Upper lobe of left lung (tissue), 4 donors: ENCODE measurements around the gene SMAD9.

Experiments
- POLR2A ChIP-seq, 4 donors: fragments of 450-650 bp; IDR thresholded peaks; one replicate each; pipeline ENCODE4 v1.5.1; 2016 to 2017; ENCODE audit warnings: antibody characterized with exemption in 4 of 4, mild to moderate bottlenecking in 2 of 4
- TF ChIP-seq, protein P1 (sequence below), 6 experiments: fragments of 450-650 bp in 4 of 6; fragments of 200-600 bp in 2 of 6; sonication (generic) in 2 of 6; IDR thresholded peaks; one replicate each; pipeline ENCODE4 v1.5.1; 2016 to 2019; ENCODE audit warnings: antibody characterized with exemption in 6 of 6

GRCh38 chr13:36907821-36908220 lies 12.2 kb downstream of the SMAD9 start:
- TF ChIP-seq, protein P1, sequence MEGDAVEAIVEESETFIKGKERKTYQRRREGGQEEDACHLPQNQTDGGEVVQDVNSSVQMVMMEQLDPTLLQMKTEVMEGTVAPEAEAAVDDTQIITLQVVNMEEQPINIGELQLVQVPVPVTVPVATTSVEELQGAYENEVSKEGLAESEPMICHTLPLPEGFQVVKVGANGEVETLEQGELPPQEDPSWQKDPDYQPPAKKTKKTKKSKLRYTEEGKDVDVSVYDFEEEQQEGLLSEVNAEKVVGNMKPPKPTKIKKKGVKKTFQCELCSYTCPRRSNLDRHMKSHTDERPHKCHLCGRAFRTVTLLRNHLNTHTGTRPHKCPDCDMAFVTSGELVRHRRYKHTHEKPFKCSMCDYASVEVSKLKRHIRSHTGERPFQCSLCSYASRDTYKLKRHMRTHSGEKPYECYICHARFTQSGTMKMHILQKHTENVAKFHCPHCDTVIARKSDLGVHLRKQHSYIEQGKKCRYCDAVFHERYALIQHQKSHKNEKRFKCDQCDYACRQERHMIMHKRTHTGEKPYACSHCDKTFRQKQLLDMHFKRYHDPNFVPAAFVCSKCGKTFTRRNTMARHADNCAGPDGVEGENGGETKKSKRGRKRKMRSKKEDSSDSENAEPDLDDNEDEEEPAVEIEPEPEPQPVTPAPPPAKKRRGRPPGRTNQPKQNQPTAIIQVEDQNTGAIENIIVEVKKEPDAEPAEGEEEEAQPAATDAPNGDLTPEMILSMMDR (IDR thresholded peaks at IDR 0.05) = no peak
- TF ChIP-seq POLR2A (IDR thresholded peaks at IDR 0.05) = no peak
